Stimulated activated CD8-positive, alpha-beta memory T cell treated with anti-CD3 and anti-CD28 coated beads, Interleukin-12 subunit alpha, Interleukin-12 subunit beta, amount 100 ng/mL, for 4 hours (primary cell): Measurements from ENCODE around the gene IL34.

Experiments used
- DNase-seq: peaks from one replicate; pipeline ENCODE4 v3.0.0-alpha.2; 2020; ENCODE audit warnings: low read depth

The IL34 gene

DNA sequence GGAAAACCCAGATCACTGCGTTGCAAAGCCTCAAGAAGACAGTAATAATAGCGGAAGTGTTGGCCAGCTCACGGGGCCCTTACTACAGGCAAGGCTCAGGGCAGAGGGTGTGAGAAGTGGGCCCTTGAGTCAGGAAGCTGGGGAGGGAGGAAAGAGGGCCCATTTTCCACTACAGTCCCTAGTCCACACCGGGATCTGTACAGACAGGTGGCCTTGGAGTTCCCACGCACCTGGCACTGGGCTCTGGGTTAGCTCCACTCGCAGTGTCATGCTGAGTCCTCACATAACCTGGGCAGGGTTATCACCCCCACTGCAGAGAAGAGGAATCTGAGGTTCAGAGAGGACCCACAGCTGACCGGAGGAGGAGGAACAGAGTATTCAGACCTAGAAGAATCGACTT, 56.3 kb downstream of the IL34 start:
- no peak for DNase-seq

DNA sequence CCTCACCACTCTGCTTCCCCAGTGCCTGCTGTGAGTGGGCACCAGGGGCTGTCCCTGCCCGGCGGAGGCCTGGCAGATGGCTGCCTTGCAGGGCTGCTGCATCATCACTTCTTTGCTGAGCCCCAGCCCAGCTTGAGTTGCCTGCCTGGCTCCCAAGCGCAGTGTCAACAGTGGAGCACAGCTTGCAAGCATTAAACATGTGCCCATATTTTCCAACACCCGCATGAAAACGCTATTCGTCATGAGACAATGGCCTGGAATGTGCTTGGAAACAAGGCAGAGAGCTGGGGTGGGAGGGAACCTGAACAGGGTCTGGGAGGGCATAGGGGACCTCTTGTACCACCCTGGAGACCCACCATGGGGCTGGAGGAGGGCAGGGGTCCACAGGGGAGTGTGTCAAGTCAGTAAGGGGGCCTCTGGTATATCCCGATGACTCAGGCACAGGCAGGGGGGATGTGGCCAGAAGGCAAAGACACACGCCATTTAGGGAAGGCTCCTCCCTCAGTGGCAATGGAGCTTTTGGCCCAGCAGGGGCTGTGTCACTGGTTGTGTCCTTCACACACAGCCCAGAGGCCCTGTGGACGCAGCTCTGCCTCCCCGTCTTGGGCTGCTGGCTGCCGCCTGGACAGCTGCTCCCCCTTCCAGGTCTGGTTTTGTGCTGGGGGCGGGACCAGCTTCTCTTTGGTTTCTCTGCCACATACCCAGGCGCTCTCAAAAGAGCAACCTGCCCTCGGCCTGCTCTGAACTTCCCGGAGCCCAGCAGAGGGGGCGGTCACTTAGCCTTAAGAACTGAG, 56.9 kb downstream of the IL34 start:
- no peak for DNase-seq

DNA sequence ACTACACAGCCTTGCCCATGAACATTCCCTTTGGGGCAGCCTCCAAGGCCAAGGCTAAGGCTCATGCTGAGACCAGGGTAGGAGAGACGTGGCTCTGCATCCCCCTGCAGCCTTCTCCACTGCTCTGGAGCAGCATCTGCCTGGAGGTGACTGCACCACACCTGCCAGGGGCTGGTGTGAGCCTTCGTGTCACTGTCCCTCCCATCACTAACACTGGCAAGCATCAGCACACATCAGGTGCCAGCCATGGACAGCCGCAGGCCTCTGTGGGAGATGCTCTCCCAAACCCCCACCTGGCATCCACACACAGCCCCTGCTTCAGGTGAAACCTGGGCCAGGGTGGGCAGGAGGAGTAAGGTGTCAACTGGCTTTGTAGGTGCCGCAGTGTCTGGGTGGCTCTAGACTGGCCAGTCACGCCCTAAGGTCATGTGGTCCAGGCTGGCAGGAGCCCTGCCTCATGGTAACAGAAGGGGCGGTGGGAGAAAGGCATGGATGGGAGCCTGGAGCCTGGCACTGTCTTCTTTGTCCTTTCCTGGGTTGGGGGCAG, 57.5 kb downstream of the IL34 start:
- no peak for DNase-seq

DNA sequence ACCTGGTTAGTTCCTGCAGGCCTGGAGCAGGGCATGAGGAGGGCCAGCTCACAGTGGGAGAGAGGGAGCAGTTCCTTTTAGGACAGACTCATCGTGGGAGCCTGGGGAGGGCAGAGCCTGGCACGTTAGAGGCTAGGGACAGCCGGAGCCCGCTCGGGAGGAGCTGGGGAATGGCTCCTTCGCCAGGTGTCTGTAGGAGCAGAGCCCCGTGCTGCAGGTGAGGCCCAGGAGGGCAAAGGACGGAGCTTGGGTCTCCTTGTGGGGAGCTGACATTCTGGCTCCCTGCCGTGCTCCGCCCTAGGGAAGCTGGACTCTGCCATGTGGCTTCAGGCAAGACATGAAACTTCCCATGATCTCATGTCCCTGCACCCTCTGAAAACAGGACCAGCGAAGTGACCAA, 58.2 kb downstream of the IL34 start:
- no peak for DNase-seq

DNA sequence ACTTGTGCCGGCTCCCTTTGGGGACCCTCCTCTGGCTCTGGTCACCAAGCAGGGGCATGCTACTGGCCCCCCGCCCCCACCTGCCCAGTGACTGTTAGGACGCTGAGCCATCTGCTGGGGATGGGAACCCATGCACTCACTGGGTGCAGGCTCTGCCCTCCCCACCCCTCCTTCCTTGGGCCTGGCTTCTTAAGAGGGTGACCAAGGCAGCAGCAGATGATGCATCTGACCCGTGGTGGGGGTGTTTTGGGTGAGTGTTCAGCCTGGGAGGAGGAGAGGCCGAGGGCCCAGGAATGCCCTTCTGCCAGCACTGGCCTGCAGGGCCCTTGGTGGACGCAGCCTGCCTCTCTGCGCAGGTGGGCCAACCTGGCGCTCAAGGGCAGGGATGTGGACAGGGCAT, 58.7 kb downstream of the IL34 start:
- no peak for DNase-seq

DNA sequence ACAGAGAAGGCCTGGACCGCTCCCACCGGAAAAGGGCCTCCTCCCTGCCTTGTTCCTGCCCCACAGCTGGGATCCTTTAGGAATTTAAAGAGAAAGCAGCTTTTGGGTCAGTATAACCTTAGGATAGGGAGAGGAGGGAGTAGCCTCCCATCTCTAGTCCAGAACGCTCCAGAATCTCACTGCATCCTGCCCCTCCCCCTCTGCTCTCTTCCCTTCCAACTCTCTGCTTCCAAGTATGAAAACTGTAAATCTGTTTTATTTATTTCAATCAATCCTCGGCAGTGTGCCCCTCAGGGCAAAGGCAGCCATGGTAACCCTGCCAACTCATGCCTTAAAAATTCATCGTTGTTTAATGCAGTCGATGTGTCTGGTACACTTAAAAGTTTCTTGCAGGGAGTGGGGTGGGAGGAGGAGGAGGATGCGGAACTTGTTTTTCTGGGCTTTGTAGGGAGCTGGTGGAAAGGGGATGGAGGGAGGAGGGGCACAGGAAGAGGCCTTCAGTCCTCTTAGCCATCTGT, 60.6 kb downstream of the IL34 start:
- DNase-seq, result no peak

DNA sequence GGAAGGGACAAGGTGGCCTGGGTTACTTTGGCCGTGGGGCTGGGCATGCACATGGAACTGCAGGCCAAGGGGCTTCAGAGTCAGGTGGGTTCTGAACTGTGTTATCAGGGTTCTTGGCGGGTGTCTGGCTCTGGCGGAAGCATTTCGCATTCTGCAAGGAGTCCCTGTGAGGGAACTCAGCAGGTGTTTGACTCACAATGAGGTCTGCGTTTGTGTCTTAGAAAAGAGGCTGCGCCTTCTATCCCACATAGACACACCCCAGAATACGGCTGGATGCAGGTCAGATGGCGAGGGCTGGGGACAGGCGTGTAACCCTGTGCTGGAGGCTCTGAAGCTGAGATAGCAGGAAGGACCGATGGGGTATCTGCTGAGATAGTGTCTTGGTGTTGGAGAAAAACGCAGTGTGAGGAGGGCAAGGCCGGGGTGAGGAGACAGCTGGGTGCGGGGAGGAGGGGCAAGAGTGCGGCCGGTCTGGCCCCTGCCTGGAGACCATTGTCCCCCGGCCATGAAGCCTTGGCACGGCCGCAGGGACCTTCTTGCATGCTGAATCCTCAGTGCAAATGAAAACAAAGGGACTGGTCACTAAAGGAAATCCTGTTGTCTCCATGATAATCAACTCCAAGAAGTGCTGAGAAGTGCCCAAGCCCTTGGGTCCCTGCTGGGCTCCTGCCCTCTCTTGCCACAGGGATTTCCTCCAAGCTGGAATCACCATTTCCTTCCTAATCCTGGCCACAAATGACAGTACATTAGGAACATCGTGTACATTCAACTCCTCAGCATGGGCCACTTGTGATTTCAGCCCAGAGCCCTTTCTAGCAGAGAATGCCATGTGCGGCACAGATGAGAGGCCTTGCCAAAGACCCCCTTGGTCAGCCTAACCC, 62.2 kb downstream of the IL34 start:
- DNase-seq, result no peak

DNA sequence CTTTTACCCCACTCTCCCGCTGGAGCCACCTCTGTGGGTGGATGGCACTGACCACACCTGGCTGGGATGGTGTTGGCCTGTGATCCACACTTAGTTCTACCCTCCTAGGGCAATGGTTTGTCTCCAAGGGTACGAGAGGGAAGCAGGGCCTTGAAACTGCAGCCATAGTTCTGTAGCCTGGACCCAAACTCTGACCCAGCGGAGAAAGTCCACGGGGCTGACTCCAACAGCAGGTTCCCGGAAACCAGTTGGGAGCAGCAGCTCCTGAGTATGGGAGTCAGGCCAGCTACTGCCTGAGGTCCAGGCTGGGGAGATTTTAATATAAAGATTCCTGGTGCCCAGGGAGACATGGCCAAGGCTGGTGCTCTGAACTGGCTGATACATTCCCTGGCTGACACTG, 63.1 kb downstream of the IL34 start:
- no peak for DNase-seq

DNA sequence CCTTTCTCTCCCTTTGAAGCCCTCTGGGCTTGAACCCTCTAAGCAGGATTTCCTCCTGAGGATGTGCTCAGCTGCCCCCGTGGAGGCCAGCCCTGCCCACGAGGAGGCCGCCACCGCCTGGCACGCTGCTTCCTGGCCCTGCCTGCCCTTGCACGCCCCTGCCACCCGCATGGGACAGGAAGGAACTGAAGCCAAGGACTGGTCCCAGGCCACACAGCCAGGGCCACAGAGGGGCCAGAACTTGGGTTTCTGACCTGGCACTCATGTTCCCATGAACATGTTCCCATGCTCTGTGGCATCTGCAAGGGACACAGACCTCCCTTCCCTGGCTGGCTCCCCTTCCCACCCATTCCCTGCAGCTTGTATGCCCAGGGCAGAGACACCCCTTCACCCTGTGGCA, 63.6 kb downstream of the IL34 start:
- DNase-seq, result no peak
